ENCODE measurements around the gene KLHL40.

The KLHL40 gene

GRCh38 chr3:42728668-42729364 is 43.5 kb downstream of the KLHL40 start:
- peak; percentile 10 for DNase-seq

- peak; percentile 20 for DNase-seq
These were observed 44.2 kb downstream of the KLHL40 start for GRCh38 chr3:42729404-42730145.

GRCh38 chr3:42730294-42730693 is 45.0 kb downstream of the KLHL40 start:
- DNase-seq: peak; percentile 30

- DNase-seq: peak; percentile 33
These were observed 45.5 kb downstream of the KLHL40 start for GRCh38 chr3:42730706-42731420.

- DNase-seq: peak; percentile 37
These were observed 46.3 kb downstream of the KLHL40 start for GRCh38 chr3:42731476-42732195.

- peak; percentile 39 for DNase-seq
These were observed 47.0 kb downstream of the KLHL40 start for GRCh38 chr3:42732196-42732828.

GRCh38 chr3:42732829-42733459 is 47.6 kb downstream of the KLHL40 start:
- DNase-seq: peak; percentile 43

- DNase-seq: peak; percentile 42
These were observed 48.3 kb downstream of the KLHL40 start for GRCh38 chr3:42733501-42734262.

- DNase-seq: peak; percentile 42
These were observed 49.0 kb downstream of the KLHL40 start for GRCh38 chr3:42734263-42734860.

- DNase-seq: no peak
These were observed 49.7 kb downstream of the KLHL40 start for GRCh38 chr3:42735019-42735418.

GRCh38 chr3:42735615-42736014 is 50.3 kb downstream of the KLHL40 start:
- peak; percentile 20 for DNase-seq

- peak; percentile 17 for DNase-seq
These were observed 50.7 kb downstream of the KLHL40 start for GRCh38 chr3:42736081-42736480.

GRCh38 chr3:42736531-42736930 is 51.2 kb downstream of the KLHL40 start:
- DNase-seq: peak; percentile 30

- DNase-seq: peak; percentile 40
These were observed 54.2 kb downstream of the KLHL40 start for GRCh38 chr3:42739401-42740158.

- DNase-seq: peak; percentile 35
These were observed 56.5 kb downstream of the KLHL40 start for GRCh38 chr3:42741796-42742195.
